Suppressor macrophage (primary cell): ENCODE measurements around the gene RPL12.
A peak's percentile ranks its signal among the peaks of the same experiment; 100 is the strongest.

Experiments used
- DNase-seq, 4 experiments: peaks; one replicate each; pipeline ENCODE4 v3.0.0-alpha.2; 2020 to 2022

The RPL12 gene

DNA sequence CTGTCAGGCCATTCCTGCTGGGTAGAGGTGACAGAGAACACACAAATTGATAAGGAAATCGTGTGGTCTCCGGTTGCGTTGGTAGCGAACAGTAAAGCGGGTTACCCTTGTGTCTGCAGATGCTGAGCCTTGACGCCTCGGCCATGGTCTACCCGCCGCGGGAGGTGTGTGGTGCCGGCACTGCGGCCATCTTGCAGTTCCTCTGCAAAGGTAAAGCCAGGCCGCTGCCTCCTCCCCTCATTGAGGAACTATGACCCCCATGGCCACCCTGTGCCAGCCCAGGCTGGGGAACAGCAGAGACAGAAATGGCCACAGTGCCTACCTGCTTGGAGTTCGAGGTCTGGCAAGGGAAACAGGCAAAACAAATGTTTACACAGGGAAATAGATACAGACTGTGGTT, 16.4 kb upstream of the RPL12 start:
- DNase-seq, result no peak

DNA sequence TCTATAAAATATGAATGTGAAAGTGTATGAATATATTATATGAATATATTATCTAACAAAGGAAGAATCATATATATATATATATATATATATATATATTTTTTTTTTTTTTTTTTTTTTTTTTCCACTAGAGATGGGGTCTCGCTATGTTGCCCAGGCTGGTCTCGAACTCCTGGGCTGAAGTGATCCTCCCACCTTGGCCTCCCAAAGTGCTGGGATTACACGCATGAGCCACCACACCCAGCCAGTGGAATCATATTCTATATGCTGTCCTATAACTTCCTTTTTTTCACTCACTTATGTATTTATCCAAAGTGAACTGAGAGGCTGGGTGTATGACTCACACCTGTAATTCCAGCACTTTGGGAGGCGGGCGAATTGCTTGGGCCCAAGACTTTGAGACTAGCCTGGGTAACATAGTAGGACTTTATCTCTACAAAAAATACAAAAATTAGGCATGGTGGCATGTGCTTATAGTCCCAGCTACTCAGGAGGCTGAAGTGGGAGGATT, 15.3 kb upstream of the RPL12 start:
- peak in 2 of 4 experiments; percentile 16 to 23 for DNase-seq

- peak; percentile 41 to 79 (median 62) for DNase-seq
Observed at GRCh38 chr9:127463911-127464310, 12.7 kb upstream of the RPL12 start.

- DNase-seq, result no peak
Observed at GRCh38 chr9:127463382-127463781, 12.2 kb upstream of the RPL12 start.

GRCh38 chr9:127458921-127459320, 7.7 kb upstream of the RPL12 start:
- no peak for DNase-seq

DNA sequence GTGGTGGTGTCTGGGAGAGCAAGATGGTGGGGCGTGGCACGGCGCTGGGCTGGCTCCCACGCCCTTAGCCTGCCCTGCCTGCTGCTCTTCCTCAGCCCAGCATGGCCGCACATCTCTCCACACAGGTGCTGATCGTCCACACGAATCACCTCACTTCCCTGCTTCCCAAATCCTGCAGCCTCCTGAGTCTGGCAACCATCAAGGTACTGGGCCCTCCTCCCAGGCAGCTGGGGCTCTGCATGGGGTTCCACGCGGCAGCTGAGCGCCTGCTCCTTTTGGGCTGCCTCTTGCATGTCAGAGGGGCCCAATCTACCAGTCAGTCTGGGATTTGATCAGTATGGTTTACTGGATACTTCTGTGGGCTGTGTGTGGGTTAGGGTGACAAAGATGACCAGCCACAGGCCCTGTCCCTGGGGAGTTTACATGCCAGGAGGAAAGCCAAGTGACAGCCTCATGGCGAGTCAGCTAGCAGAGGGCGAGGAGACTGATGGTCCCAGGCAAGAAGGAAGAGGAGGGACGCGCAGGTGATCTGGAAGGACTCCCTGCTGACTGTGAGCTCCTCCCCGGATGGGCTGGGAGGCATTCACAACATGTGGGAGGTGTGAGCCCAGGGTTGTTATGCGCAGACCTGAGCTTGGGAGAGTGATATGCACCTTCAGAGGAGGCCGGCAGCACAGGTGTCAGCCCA, 6.1 kb upstream of the RPL12 start:
- DNase-seq, result no peak

DNA sequence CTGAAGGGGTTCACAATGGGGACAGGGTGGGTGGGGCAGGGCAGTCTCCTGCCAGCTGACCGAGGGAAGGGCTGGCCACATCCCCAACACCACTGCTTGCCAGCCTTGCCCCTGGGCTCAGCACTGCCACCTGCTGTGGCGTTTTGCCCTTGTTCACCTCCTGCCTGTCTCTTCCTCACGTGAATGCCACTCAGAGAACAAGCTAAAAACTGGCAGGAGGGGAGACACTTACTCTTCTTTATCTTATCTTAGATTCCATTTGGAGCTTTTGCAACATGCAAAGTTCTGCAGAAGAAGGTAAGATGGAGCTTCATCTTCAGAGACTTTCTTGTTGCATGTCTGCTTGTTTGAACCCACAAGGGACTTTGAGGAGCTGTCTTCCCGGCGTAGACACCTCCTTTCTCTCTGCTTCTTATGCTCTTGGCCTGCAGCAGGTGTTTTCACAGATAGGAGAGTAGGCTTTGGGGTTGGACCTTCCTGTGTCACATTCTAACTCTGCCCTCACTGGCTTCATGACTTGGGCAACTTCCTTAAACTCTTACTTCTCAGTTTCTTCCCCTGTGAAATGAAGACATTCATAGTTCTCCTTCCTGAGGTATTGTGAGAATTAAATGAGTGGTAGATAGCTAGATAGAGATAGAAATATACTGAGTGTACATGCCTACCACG, 4.3 kb upstream of the RPL12 start:
- peak; percentile 69 to 84 (median 76) for DNase-seq

GRCh38 chr9:127452691-127453090, 1.5 kb upstream of the RPL12 start:
- DNase-seq, result no peak

- peak; percentile 30 to 70 (median 51) for DNase-seq
Observed at GRCh38 chr9:127451858-127452656, 851 bp upstream of the RPL12 start.

- no peak for DNase-seq
Observed at GRCh38 chr9:127451608-127451857, 327 bp upstream of the RPL12 start.

- DNase-seq, result peak in 3 of 4 experiments; percentile 23 to 28 (median 26)
Observed at GRCh38 chr9:127450243-127450760, 904 bp downstream of the RPL12 start.

GRCh38 chr9:127449332-127449966, 1.8 kb downstream of the RPL12 start:
- no peak for DNase-seq

- DNase-seq, result no peak
Observed at GRCh38 chr9:127448112-127448805, 2.9 kb downstream of the RPL12 start.

GRCh38 chr9:127447416-127448111, 3.6 kb downstream of the RPL12 start:
- DNase-seq, result no peak

DNA sequence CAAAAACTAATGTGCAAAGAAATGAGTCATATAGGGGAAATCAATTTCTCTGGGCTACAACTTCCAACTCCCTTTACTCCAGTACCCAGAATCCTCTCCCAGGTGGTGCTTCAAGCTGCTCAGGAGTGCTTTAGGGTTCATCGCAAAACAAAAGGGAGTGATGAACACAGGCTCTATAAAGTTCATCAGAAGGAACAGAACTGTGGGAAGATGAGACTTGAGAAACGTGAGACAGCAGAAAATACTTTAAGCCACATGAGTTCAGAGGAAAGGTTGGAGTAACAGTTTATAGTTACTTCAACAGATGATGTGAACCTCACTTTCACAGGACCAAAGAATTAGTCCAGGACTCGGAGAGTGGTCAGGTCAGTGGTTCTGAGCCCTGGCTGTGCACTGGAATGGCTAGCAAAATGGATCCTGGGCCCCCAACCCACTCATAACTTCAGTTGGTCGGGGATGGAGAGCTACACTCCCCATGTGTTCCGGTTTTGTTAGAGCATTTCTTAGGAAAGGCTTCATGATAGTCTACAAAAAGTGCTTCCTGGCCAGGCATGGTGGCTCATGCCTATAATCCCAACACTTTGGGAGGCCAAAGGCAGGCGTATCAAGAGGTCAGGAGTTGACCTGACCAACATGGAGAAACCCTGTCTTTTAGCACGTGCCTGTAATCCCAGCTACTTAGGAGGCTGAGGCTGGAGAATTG, 4.3 kb downstream of the RPL12 start:
- DNase-seq, result no peak

DNA sequence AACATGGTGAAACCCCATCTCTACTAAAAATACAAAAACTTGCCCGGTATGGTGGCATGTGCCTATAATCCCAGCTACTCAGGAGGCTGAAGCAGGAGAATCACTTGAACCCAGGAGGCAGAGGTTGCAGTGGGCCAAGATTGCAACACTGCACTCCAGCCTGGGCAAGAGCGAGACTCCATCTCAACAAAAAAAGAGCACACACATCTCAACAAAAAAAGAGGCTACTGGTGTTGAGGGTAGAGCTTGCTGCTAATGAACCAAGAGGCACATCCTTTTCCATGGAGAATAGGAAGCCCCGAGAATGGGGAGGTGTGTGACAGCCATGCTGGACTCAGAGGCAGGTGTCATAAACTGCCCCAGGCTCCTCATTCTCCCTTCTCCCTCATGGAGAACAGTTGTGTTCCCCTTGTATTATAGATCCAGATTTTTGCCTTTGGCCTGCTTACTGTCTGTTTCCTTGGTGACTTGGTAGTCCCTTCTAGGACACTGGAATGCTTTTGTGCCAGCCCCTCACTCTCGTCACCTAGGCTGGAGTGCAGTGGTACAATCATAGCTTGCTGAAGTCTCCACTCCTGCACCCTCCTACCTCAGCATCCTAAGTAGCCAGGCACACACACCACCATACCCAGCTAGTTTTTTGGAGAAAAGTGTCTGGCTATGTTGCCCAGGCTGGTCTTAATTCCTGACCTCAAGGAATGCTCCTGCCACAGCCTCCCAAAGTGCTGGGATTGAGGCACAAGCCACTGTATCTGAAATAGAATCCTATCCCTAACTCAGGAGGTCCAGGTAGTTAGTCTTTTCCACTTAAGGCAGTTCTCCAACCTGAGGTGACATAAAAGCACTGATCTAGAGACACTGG, 5.1 kb downstream of the RPL12 start:
- DNase-seq, result no peak

GRCh38 chr9:127444921-127445850, 6.0 kb downstream of the RPL12 start:
- DNase-seq, result no peak

DNA sequence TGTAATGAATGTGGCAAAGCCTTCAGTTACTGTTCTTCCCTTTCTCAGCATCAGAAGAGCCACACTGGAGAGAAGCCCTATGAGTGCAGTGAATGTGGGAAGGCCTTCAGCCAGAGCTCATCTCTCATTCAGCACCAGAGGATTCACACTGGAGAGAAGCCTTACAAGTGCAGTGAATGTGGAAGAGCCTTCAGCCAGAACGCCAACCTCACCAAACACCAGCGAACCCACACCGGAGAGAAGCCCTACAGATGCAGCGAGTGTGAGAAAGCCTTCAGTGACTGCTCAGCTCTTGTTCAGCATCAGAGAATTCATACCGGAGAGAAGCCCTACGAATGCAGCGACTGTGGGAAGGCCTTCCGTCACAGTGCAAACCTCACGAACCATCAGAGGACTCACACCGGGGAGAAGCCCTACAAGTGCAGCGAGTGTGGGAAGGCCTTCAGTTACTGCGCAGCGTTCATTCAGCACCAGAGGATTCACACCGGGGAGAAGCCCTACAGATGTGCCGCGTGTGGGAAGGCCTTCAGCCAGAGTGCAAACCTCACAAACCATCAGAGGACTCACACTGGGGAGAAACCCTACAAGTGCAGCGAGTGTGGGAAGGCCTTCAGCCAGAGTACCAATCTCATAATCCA, 6.8 kb downstream of the RPL12 start:
- DNase-seq, result no peak
